ENCODE data around the gene CCL28. TPM values are rescaled to one million over a fixed set of nuclear protein-coding genes. Genes with fewer than 3 reads are reported as not detected.

CCL28 gene
- total RNA-seq, 1 donor from 2014 or later = not detected

- no peaks in the 10 kb centered on the region for H3K4me1 Mint-ChIP-seq (ENCODE audit: unreplicated experiment)
- no peak overlapping the region for H3K4me3 Mint-ChIP-seq (ENCODE audit: unreplicated experiment)
- H3K36me3 Mint-ChIP-seq (ENCODE audit: unreplicated experiment) = no peaks in the 10 kb centered on the region
- H3K27me3 Mint-ChIP-seq (ENCODE audit: unreplicated experiment) = peaks cover 32% of the 10 kb centered on the region
- no peak for TF ChIP-seq CTCF (IDR thresholded peaks at IDR 0.05)
- no peak for DNase-seq (ENCODE audit: extremely low spot score, unreplicated experiment)
- no peak overlapping the region for H3K27ac Mint-ChIP-seq (ENCODE audit: unreplicated experiment)
- no peaks in the 10 kb centered on the region for H3K9me3 Mint-ChIP-seq (ENCODE audit: unreplicated experiment)
These were observed 15.4 kb downstream of the CCL28 start for GRCh38 chr5:43396762-43397304.

- H3K27ac Mint-ChIP-seq (ENCODE audit: unreplicated experiment) = no peak overlapping the region
- H3K27me3 Mint-ChIP-seq (ENCODE audit: unreplicated experiment) = peaks cover 46% of the 10 kb centered on the region
- H3K36me3 Mint-ChIP-seq (ENCODE audit: unreplicated experiment) = no peaks in the 10 kb centered on the region
- no peaks in the 10 kb centered on the region for H3K9me3 Mint-ChIP-seq (ENCODE audit: unreplicated experiment)
- no peak for TF ChIP-seq CTCF (IDR thresholded peaks at IDR 0.05)
- no peak overlapping the region for H3K4me3 Mint-ChIP-seq (ENCODE audit: unreplicated experiment)
- no peak for DNase-seq (ENCODE audit: extremely low spot score, unreplicated experiment)
- H3K4me1 Mint-ChIP-seq (ENCODE audit: unreplicated experiment) = peaks cover 3% of the 10 kb centered on the region
These were observed 21.7 kb downstream of the CCL28 start for GRCh38 chr5:43390471-43390870.

- peaks cover 3% of the 10 kb centered on the region for H3K4me1 Mint-ChIP-seq (ENCODE audit: unreplicated experiment)
- H3K36me3 Mint-ChIP-seq (ENCODE audit: unreplicated experiment) = no peaks in the 10 kb centered on the region
- H3K27ac Mint-ChIP-seq (ENCODE audit: unreplicated experiment) = no peak overlapping the region
- DNase-seq (ENCODE audit: extremely low spot score, unreplicated experiment) = no peak
- peaks cover 46% of the 10 kb centered on the region for H3K27me3 Mint-ChIP-seq (ENCODE audit: unreplicated experiment)
- TF ChIP-seq CTCF (IDR thresholded peaks at IDR 0.05) = peak; percentile 86
- no peak overlapping the region for H3K4me3 Mint-ChIP-seq (ENCODE audit: unreplicated experiment)
- no peaks in the 10 kb centered on the region for H3K9me3 Mint-ChIP-seq (ENCODE audit: unreplicated experiment)
These were observed 22.4 kb downstream of the CCL28 start for GRCh38 chr5:43389679-43390329.

GRCh38 chr5:43386960-43387362 lies 25.2 kb downstream of the CCL28 start:
- H3K27ac Mint-ChIP-seq (ENCODE audit: unreplicated experiment) = no peak overlapping the region
- H3K36me3 Mint-ChIP-seq (ENCODE audit: unreplicated experiment) = no peaks in the 10 kb centered on the region
- H3K27me3 Mint-ChIP-seq (ENCODE audit: unreplicated experiment) = peaks cover 43% of the 10 kb centered on the region
- TF ChIP-seq CTCF (IDR thresholded peaks at IDR 0.05) = no peak
- peaks cover 3% of the 10 kb centered on the region for H3K4me1 Mint-ChIP-seq (ENCODE audit: unreplicated experiment)
- H3K9me3 Mint-ChIP-seq (ENCODE audit: unreplicated experiment) = no peaks in the 10 kb centered on the region
- H3K4me3 Mint-ChIP-seq (ENCODE audit: unreplicated experiment) = no peak overlapping the region
- no peak for DNase-seq (ENCODE audit: extremely low spot score, unreplicated experiment)

- Mint-ChIP-seq H3K27me3 (ENCODE audit: unreplicated experiment) (peaks cover 4% of the 10 kb centered on the region), H3K27ac (ENCODE audit: unreplicated experiment) (no peak overlapping the region), H3K9me3 (ENCODE audit: unreplicated experiment) (peaks cover 4% of the 10 kb centered on the region), H3K4me1 (ENCODE audit: unreplicated experiment) (no peaks in the 10 kb centered on the region), H3K4me3 (ENCODE audit: unreplicated experiment) (no peak overlapping the region), H3K36me3 (ENCODE audit: unreplicated experiment) (no peaks in the 10 kb centered on the region)
- no peak for DNase-seq (ENCODE audit: extremely low spot score, unreplicated experiment)
- TF ChIP-seq CTCF (IDR thresholded peaks at IDR 0.05) = no peak
These were observed 35.6 kb downstream of the CCL28 start for GRCh38 chr5:43376496-43377140.

Measured in osteocyte (in vitro differentiated cells).